Ureter (tissue), 1 donor: ENCODE data around the gene CDH16. TPM values are rescaled to one million over a fixed set of nuclear protein-coding genes. Genes with fewer than 3 reads are reported as not detected.
"Not testable (repeated sequence)": the region's sequence is repeated elsewhere in the genome, so short reads cannot be mapped to it uniquely, and the experiment has no call there.

Experiments
- DNase-seq: peaks from one replicate; pipeline ENCODE4 v3.0.0-alpha.2; 2020; ENCODE audit warnings: low spot score
- total RNA-seq: library from RNA; stranded (reverse); gene quantifications from one replicate; pipeline ENCODE4 v1.2.4, GENCODE V29; 2023
- donor health status: DM: yes; HTN: yes; CAD: no.

The CDH16 gene
- total RNA-seq, 1 donor from 2014 or later, result not detected

DNA sequence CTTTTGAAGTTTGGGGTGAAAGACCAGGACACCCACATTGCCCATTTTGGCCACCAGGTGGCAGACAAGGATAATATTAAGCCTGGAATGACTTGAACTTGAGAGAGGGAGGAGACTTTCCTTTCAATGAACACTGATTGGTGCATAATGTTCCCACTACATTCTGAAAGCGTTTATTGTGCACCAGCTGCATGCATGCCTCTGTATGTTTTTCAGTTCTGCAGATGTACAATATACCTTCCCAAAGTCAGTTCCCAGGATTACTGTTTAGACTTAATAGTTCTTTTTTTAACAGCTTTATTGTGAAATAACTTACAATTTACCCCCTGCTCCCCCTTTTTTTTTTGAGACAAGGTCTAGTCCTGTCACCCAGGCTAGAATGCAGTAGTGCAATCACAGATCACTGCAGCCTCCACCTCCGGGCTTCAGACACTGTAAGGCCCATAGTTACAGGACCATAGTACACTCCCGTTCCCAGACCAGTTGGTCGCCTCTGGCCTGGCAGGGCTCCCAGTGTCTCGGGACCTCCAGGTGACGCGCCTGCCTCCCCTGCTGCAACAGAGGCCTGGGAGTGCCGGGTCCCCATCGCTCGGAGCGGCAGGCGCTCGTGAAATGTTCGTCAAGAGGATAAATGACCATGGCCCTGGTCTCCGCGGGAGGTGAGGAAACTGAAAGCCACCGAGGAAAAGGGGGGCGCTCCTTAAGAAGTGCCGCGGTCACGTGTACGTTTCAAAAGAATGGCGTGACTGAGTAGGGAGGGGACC lies 28.8 kb upstream of the CDH16 start:
- peak; percentile 86 for DNase-seq

DNA sequence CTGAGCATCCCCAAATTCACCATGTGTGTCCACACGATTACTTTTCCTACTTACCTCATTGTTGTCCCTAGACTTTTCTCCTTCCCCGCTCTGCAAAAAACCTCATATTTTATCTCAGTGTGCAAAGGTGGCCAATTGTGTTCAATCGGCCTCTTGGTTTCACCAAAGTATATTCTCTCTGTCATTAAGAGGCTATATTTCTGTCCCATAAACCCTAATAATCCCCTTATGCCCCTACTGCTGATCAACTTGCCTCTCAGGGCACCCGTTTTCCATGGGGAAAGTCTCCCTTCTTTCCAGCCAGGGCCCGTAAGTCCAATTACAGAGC lies 28.3 kb upstream of the CDH16 start:
- DNase-seq, result no peak

DNA sequence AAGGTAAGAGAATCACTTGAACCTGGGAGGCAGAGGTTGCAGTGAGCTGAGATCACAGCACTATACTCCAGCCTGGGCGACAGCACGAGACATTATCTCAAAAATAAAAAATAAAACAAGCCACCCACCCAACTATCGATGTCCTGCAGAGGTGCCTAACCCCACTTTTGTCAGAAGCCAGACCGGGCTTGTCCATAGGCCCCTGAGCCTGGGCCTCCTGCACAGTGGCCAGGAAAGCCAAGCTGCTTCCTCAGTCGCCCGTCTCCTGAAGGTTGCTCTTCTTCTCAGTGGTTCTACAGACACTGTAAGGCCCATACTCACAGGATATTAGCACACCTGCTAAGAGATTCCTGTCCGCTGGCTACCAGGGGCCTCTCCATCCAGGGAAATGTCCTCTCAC lies 27.9 kb upstream of the CDH16 start:
- DNase-seq, result no peak

DNA sequence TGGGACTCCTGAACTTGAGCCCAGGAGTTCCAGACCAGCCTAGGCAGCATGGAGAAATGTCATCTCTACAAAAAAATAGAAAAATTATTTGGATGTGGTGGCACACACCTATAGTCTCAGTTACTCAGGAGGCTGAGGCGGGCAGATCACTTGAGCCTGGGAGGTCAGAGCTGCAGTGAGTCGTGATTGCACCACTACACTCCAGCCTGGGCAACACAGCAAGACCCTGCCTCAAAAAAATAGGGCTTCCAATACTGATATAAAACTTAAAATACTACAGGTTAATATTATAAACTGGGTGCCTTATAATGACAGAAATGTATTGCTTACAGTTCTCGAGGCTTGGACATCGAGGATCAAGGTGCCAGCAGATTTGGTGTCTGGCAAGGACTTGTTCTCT lies 27.3 kb upstream of the CDH16 start:
- no peak for DNase-seq

DNA sequence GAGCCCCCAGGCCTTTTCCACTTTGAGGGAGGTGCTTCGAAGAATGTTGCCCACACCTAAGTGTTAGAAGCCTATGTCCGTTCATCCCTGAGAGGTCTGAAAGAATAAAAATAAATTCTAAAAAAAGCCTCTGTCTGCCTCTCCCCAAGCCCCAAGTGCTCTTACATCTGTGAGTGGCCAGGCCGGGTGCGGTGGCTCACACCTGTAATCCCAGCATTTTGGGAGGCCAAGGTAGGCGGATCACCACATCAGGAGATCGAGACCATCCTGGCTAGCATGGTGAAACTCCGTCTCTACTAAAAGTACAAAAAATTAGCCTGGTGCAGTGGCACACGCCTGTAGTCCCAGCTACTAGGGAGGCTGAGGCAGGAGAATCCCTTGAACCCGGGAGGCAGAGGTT lies 26.3 kb upstream of the CDH16 start:
- not testable (repeated sequence) for DNase-seq

DNA sequence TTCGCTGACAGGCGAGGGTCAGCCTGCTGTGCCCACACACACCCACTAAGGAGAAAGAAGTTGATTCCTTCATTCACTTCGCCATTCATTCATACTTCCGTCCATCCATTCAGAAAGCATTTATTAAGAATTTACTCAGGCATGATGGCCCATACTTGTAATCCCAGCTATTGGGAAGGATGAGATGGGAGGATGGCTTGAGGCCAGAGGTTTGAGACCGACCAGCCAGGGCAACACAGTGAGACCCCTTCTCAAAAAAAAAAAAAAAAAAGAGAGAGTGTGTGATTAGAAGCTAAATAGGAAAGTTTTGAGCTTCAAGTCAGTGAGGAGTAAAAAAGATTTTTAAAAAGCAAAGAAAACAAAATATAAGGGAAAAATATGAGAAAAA lies 25.4 kb upstream of the CDH16 start:
- DNase-seq, result no peak

DNA sequence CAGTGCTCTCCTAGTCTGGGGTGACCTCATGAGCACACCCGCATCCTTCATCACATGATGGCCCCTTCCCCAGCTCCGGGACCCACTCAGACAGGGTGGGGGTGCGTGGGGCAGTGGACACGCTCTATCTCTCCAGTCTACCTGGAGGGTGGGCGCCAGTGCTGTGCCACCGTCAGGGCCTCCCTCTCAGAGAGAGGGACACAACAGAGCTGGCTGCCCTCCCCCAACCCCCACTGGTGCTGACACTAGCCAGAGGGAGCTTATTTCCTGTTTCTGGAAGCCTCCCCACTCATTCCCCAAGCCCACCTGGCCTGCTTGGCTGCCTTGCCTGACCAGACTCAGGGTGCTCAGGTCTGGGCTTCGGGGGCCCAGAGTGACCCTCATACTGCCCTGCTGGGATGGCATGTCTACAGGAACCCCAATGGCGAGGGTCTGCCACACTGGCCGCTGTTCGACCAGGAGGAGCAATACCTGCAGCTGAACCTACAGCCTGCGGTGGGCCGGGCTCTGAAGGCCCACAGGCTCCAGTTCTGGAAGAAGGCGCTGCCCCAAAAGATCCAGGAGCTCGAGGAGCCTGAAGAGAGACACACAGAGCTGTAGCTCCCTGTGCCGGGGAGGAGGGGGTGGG lies 24.9 kb upstream of the CDH16 start:
- no peak for DNase-seq

DNA sequence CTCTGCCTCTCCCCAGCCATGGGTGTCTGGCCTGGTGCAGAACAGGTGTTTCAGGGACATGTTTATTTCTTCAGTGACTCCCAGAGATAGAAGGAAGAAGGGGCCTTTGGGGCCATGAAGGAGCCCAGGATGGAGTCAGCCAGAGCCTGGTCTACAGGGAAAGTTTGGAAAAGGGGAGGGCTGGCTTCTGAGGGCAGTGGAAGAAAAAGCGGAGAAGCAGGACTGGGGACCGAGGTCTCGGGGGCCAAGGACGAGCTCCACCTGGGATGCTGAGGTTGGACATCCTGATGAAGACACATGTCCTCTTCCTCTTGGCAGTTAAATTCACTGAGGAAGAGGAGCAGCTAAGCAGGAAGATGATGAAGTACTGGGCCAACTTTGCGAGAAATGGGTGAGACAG lies 24.3 kb upstream of the CDH16 start:
- no peak for DNase-seq

DNA sequence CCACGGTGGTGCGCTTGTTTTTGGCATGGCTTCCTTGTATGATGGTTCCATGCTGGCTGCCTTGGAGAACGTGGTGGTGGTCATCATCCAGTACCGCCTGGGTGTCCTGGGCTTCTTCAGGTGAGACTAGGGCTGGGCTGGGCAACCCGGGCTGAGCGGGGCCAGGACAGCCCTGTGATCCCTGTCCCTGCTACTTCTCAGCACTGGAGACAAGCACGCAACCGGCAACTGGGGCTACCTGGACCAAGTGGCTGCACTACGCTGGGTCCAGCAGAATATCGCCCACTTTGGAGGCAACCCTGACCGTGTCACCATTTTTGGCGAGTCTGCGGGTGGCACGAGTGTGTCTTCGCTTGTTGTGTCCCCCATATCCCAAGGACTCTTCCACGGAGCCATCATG lies 21.6 kb upstream of the CDH16 start:
- no peak for DNase-seq

DNA sequence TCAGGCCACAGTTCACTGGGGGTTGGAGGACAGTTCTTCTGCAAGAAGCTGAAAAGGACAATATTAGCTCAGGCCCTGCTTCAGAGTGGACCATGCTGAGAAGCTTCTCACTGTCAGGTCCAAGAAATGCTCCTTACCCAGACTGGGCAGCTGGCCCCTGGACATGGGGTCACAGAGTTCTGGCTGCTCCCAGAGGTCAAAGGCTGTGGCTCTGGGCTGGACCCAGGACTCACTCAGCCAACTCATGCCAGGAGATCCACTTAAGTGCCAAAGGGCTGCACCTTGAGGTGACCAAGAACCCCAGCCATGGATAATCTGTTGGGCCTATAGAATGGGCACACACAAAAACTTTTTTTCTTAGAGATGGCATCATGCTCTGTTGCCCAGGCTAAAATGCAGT lies 20.7 kb upstream of the CDH16 start:
- no peak for DNase-seq

DNA sequence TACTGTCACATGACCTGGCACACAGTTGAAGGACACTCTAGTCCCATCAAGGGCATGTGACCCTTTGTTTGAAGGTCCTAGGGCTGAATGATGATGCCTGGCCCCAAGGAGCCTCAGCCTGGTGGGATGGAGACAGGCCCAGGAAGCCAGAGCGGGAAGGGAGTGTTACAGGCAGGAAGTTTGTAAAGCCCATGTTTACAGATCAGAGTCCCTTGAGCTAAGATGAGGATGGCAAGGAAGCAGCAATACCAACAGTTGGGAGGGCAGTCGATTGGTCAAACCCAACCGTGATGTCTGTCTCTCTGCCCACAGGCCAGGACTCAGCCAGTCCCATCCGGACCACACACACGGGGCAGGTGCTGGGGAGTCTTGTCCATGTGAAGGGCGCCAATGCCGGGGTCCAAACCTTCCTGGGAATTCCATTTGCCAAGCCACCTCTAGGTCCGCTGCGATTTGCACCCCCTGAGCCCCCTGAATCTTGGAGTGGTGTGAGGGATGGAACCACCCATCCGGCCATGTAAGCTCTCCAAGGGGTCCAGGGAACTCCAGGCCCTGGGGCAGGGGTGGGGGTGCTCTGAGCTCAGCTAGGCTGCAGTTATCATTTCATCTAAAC lies 19.1 kb upstream of the CDH16 start:
- no peak for DNase-seq

DNA sequence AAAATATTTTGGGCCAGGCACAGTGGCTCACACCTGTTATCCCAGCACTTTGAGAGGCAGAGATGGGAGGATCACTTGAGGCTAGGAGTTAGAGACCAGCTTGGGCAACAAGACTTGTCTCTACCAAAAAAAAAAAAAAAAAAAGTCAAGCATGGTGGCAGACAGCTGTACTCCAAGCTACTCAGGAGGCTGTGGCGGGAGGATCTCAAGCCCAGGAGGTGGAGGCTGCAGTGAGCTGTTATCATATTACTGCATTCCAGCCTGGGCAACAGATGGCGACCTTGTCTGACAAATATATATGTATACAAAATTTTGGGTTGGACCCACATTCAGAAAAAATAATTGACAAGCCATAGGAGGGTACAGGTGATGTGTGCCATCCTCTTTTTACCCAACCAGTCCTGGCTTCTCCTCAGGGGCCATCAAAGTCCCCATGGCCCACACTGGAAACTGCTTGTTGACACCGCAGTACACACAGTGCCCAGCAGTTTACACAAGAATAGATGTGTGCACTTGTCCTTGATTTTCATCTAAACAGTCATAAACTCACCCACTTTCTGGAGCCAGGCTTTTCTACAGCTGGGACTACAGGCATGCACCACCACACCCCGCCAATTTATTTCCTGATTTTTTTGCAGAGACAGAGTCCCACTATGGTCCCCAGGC lies 18.3 kb upstream of the CDH16 start:
- no peak for DNase-seq

DNA sequence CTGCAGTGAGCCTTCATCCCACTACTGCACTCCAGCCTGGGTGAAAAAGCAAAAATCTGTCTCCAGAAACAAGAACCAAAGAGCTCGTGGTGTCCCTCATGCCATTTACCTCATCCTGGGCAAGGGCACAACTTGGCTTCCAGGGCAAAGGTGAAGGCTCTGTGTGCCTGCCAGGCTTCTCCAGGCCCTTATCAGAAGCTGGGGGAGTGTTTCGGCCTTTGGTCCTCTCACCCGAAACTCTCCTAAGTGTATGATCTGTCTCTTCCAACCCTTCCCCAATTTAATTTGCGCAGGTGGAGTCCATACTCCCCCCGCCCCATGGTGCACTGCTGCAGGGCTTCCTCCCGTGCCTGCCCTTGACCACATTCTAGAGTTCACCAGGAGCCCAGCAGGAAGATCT lies 17.8 kb upstream of the CDH16 start:
- no peak for DNase-seq

DNA sequence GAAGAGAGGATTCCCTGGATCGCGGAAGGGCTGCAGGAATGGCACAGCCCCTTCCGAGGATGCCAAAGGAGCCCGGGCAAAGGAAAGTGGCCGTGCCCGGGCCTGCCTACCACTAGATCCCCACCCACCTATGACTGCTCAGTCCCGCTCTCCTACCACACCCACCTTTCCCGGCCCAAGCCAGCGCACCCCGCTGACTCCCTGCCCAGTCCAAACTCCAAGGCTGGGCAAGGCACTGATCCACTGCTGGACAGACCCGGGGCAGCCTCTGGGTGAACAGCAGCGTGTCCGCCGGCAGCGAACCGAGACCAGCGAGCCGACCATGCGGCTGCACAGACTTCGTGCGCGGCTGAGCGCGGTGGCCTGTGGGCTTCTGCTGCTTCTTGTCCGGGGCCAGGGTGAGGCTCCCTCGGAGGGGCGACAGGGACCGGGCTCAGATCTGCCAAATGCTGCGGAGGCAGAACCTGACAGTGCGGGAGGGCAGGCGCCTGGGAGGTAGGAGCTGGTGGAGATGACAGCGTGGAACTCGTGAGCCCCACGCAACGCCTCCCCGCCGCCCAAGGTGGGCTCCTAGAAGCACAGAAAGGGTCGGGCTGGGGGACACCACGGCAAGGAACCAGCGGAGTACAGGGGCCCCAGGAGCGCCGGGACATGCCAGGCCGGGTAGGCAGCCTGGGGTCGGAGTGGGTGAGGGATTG lies 16.8 kb upstream of the CDH16 start, which contains the start of gene CES2:
Gene CES2, plus strand, starts transcription at position 203 of the 698 bp plus-strand sequence. Its CDS starts 120 bp downstream, at position 323.
- peak; percentile 74 for DNase-seq

DNA sequence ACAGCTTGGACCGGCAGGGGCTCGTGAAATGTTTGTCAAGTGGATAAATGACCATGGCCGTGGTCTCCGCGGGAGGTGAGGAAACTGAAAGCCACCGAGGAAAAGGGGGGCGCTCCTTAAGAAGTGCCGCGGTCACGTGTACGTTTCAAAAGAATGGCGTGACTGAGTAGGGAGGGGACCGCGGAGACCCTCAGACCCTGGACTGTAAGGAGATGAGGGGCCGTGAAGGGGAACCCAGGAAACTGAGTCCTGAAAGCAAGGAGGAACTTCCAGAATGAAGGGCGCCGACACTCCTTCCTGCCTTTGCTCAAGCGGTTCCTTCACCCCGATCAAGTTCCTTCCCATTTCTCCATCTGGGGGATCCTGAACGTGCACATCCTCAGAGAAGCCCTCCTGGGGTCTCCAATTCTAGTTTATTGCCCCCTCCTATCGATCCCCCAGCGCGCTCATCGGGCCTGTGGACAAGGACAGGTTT lies 16.2 kb upstream of the CDH16 start:
- DNase-seq, result not testable (repeated sequence)

DNA sequence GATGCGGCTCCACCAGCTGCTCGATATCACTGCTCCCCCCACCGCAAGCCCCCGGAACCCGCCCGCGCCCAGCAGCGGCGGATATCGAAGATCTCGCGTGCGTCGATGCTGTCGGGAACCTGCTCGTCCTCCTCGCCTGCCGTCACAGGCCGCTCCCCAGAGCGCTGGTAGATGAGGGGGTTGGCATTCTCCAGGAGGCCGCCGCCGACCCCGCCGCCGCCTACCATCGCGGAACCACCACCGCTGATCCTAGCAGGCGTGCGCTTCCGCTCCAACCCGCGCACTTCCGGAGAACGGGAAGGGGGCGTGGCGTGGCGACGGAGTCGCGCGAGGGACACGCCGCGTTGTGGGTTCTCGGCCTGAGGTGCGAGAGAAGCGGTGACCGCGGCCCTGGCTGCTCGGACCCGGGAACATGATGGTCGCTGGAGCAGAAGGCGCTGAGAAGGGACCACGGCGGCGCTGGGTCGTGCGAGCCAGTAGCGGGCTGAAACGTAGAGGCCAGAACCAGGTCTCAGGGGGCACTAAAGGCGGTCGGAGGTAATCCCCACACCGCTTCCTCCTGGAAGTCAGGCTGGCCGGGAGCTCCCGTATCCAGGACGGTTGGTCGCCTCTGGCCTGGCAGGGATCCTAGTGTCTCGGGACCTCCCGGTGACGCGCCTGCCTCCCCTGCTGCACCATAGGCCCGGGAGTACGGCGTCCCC lies 15.6 kb upstream of the CDH16 start, which contains the start of gene CIAO2B:
Gene CIAO2B, minus strand, starts transcription at position 265 of the 701 bp plus-strand sequence. Its CDS starts 38 bp downstream, at position 227.
- DNase-seq, result peak; percentile 91

DNA sequence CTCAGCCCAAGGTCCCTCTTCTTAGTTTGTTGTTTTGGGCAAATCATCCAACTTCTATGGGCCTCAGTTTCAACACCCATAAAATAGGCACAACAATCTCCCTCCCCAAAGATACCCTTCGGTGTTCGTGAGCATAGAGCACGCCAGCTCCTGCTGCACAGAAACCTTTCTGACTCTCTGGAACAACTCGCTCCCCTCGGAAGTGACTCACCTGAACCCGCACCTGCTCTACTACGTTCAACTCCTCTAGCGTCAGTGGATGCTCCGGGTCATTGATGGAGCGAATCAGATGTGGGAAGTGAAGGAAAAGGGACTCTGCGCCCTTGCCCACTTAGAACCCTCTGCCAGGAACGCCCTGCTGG lies 15.1 kb upstream of the CDH16 start:
- DNase-seq, result no peak

DNA sequence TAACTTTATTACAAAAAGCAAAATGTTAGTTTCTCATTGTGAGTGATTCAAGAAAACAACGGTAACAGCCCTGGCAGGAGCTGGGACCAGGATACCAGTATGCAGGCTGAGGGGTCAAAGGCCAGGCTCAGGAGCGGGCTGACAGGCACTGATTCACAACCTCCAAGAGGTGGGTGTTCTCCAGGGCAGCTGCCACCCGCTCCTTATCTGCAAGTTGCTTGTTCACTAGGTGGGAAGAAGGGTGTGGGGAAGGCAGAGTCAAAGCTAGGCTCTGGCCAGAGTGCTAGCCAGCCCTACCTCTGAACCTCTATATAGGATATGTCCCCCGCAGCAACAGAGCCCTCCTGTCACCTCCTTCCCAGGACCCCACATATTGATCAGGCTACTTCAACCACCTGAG lies 13.4 kb upstream of the CDH16 start:
- no peak for DNase-seq

DNA sequence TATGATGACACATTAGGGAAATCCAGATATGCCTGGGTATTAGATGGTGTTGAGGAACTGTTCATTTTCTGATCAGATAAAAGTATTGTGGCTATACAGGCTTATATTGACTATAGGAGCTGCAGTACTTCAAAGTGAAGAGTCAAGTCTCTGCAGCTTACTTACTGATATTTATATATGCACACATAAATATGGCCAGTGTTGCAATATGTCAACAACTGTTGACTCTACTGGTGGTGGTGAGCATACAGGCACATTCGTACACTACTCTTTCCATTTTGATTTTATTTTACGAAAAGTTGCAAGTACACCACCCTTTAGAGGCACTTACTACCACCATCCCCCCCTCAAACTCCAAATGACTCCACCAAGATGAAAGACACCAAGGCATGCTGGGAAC lies 13.0 kb upstream of the CDH16 start:
- DNase-seq, result no peak

DNA sequence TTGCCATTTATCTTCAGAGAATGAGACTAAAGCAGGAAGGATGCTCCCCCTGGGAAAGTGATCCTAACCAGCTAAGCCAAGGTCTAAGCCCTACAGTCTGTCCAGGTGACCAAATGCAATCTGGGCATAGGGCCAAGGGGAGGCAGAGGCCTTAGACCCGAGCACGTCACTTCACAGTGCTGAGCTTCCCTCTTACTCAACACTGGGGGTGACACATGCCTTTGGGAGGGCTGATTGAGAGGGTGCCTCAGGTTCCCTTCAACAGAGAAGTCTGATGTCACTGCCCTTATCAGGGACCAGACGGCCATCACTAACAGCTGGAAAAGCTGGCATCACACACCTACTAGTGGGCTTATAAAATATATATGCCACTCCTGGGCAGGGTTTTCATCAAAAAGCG lies 11.5 kb upstream of the CDH16 start:
- DNase-seq, result no peak

DNA sequence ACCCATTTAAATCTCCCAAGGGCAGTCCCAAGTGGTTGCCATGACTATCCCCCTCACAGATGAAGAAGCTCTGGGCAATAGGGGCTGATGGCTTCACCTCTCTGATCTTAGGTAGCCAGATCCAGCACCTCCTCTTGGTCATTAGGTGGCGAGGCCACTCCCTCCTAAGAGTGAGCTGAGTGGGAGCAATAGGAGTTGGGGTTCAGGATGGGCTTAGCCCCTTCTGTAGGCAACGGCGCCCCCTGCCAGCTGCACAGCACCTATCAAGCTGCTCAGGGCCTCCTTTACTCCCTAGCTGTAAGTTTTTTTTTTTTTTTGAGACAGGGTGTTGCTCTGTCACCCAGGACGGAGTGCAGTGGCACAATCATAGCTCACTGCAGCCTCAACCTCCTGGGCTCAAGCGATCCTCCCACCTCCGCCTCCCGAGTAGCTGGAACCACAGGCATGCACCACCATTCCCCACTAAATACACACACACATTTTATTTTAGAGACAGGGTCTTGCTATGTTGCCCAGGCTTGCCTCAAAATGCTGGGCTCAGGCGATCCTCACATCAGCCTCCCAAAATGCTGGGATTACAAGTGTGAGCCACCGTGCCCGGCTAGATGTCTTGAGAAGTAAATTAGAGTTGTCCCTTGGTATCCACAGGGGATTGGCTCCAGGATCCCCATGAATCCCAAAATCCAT lies 10.2 kb upstream of the CDH16 start:
- DNase-seq, result no peak
